ENCODE measurements around the gene CMSS1.

GRCh38 chr3:100179692-100180349 lies 362.2 kb downstream of the CMSS1 start:
- TF ChIP-seq CTCF (IDR thresholded peaks at IDR 0.05), result no peak
- no peak for TF ChIP-seq POLR2A (IDR thresholded peaks at IDR 0.05)
- no peak for TF ChIP-seq EP300 (IDR thresholded peaks at IDR 0.05)
